Epithelial cell of proximal tubule (primary cell): ENCODE results near the gene AOAH. TPM values are rescaled to one million over a fixed set of nuclear protein-coding genes. Genes with fewer than 3 reads are reported as not detected.

Experiments used
- DNase-seq: peaks from one replicate; pipeline ENCODE4 v3.0.0-alpha.2; 2011; ENCODE audit warnings: low read depth
- H3K4me3 ChIP-seq: 2 replicates; pipeline ENCODE4 v1.5.1; 2011; ENCODE audit warnings: low read depth, mild to moderate bottlenecking, low read length
- CTCF ChIP-seq: conservative IDR thresholded peaks from 2 replicates; pipeline ENCODE4 v1.5.1; 2012; ENCODE audit warnings: low read depth, mild to moderate bottlenecking, low read length
- total RNA-seq: library from RNA; depleted of rRNA; stranded (reverse); fragments of >200 nt; gene quantifications from 2 replicates; pipeline ENCODE4 v1.2.3, GENCODE V29; 2015

AOAH gene
- total RNA-seq, result 0.51 and 1.2 TPM in 2 replicates

GRCh38 chr7:36723951-36724664, at the start of gene AOAH:
Gene AOAH (minus strand): TSS chr7:36724494. CDS start chr7:36724148, 346 bp downstream.
- H3K4me3 ChIP-seq, result no peak within 1 kb of the TSS
- DNase-seq, result no peak
- no peak for TF ChIP-seq CTCF

- no peak overlapping the region for H3K4me3 ChIP-seq
- TF ChIP-seq CTCF, result no peak
Observed at GRCh38 chr7:36766451-36766850, 42.2 kb upstream of the AOAH start.

GRCh38 chr7:36765605-36766004, 41.3 kb upstream of the AOAH start:
- no peak for TF ChIP-seq CTCF
- no peak overlapping the region for H3K4me3 ChIP-seq
- DNase-seq, result no peak

More at GRCh38 chr7:36766451-36766850, 42.2 kb upstream of the AOAH start:
- no peak for DNase-seq

GRCh38 chr7:36764929-36765328, 40.6 kb upstream of the AOAH start:
- TF ChIP-seq CTCF, result no peak
- DNase-seq, result no peak

GRCh38 chr7:36763132-36763816, 39.0 kb upstream of the AOAH start:
- no peak for DNase-seq
- TF ChIP-seq CTCF, result no peak
- no peak overlapping the region for H3K4me3 ChIP-seq

More at GRCh38 chr7:36764929-36765328, 40.6 kb upstream of the AOAH start:
- H3K4me3 ChIP-seq, result no peak overlapping the region

- no peak for TF ChIP-seq CTCF
- DNase-seq, result no peak
- no peak overlapping the region for H3K4me3 ChIP-seq
Observed at GRCh38 chr7:36762394-36762793, 38.1 kb upstream of the AOAH start.
